ENCODE measurements around the gene TCP11.

DNA sequence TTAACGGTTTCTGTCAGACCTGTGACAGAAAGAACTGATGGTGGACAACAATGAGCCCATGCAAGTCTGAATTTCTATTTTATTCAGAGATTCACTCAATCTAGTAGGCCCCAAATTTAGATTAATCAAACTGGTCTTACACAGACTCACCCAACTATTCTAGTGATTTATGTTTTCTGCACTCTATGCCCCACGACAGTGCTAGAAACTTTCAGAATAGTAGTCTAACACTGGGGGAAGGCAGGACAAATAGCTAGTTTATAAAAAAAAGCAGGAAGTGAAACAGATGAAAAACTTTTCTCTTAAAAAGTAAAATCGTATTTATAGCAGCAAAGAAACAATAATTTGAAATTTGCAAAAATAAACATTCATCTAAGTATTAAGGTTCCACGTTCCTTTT lies 5.0 kb downstream of the TCP11 start:
- TF ChIP-seq, protein P1, sequence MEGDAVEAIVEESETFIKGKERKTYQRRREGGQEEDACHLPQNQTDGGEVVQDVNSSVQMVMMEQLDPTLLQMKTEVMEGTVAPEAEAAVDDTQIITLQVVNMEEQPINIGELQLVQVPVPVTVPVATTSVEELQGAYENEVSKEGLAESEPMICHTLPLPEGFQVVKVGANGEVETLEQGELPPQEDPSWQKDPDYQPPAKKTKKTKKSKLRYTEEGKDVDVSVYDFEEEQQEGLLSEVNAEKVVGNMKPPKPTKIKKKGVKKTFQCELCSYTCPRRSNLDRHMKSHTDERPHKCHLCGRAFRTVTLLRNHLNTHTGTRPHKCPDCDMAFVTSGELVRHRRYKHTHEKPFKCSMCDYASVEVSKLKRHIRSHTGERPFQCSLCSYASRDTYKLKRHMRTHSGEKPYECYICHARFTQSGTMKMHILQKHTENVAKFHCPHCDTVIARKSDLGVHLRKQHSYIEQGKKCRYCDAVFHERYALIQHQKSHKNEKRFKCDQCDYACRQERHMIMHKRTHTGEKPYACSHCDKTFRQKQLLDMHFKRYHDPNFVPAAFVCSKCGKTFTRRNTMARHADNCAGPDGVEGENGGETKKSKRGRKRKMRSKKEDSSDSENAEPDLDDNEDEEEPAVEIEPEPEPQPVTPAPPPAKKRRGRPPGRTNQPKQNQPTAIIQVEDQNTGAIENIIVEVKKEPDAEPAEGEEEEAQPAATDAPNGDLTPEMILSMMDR (IDR thresholded peaks at IDR 0.05) = no peak
- no peak for TF ChIP-seq POLR2A (IDR thresholded peaks at IDR 0.05)

All from vagina (tissue), 2 donors.